Measurements from ENCODE around the gene RAB8B.
"Not testable (repeated sequence)": the region's sequence is repeated elsewhere in the genome, so short reads cannot be mapped to it uniquely, and the experiment has no call there.

Gene RAB8B

DNA sequence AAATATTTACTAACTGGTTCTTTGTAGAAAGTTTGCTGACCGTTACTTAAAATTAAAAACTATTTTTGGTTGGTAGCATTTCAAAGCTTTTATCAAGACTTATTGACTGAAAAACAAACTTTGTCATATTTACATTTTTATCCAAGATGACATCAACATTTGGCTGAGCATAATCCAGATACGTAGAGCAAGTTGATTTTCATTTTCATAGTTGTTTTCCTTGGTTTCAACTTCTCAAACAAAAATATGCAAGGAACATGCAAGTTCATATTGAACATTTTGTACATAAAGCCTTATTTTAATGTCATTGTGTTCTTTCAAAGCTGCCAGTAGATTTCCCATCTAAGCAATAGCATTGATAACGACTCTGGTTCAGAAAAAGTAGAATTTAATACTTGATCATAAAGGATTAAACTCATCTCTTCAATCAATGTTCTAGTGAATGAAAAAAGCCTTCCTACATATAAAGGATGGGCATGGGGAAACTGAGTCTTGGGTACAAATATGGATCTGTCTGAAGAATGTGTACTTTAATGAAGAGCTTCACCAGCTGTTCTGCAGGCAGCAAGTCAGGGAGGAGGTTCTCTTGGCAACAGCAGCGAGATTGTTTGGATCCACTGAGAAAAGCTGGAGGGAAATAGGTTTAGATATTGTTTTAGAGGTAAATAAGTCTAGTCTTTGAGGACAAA is 5.6 kb downstream of the RAB8B start:
- H3K4me3 ChIP-seq (ENCODE audit: low read depth, low read length): no peak overlapping the region
- no peaks in the 10 kb centered on the region for H3K36me3 ChIP-seq (ENCODE audit: control insufficient read depth, insufficient read depth, low read length)
- H3K4me1 ChIP-seq (ENCODE audit: control insufficient read depth, insufficient read depth, low read length): peaks cover 66% of the 10 kb centered on the region

DNA sequence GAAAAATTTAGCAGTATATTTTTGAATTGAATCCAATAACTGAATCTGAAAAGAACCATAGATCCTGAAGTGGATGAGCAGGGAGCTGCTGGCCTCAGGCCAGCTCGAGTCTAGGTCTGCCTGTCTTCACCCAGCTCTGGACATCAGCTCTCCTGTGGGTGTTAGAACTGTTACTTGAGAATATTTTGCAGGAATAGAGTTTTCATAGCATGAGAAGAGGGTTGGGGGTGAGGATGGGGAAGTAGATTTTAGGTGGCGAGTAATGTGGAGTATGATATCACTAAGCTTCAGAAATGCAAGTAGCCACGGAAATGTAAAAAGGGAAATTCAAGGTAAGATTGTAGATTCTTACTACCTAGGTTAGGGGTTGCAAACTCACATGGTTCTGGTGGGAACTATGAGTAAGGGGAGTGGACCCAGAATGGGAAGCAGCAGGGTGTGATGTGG is 6.2 kb downstream of the RAB8B start:
- H3K9me3 ChIP-seq (ENCODE audit: control insufficient read depth, insufficient read depth, low read length): no peaks in the 10 kb centered on the region
- H3K4me1 ChIP-seq (ENCODE audit: control insufficient read depth, insufficient read depth, low read length): peaks cover 62% of the 10 kb centered on the region
- H3K4me3 ChIP-seq (ENCODE audit: low read depth, low read length): no peak overlapping the region
- no peaks in the 10 kb centered on the region for H3K36me3 ChIP-seq (ENCODE audit: control insufficient read depth, insufficient read depth, low read length)
- no peak overlapping the region for H3K9ac ChIP-seq (ENCODE audit: low read depth, low read length)
- no peaks in the 10 kb centered on the region for H3K27me3 ChIP-seq (ENCODE audit: control insufficient read depth, insufficient read depth, low read length)
- H3K27ac ChIP-seq (ENCODE audit: low read depth, low read length): no peak overlapping the region

More for the DNA sequence above, 5.6 kb downstream of the RAB8B start:
- Histone ChIP-seq H3K9me3 (ENCODE audit: control insufficient read depth, insufficient read depth, low read length) (no peaks in the 10 kb centered on the region), H3K27ac (ENCODE audit: low read depth, low read length) (no peak overlapping the region), H3K9ac (ENCODE audit: low read depth, low read length) (no peak overlapping the region), H3K27me3 (ENCODE audit: control insufficient read depth, insufficient read depth, low read length) (no peaks in the 10 kb centered on the region)

DNA sequence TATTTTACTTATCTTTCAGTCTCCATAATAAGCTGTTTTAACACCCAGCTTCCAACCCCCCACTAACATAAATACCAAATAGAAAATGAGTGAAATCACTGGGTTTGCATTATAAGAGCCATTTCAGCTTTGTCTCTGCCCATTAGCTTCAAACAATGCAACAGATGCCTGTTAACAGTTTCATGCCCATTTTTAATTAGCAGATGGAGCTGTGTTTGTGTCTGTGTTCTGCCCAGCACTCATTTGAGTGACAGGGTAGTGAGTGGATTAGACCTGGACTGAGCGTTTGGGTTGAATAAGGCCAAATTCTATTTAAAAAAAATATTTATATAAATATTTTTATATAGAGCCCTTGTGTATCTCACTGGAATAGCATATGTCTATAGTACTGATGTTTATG is 7.4 kb downstream of the RAB8B start:
- no peaks in the 10 kb centered on the region for H3K27me3 ChIP-seq (ENCODE audit: control insufficient read depth, insufficient read depth, low read length)
- peaks cover 56% of the 10 kb centered on the region for H3K4me1 ChIP-seq (ENCODE audit: control insufficient read depth, insufficient read depth, low read length)
- H3K4me3 ChIP-seq (ENCODE audit: low read depth, low read length): no peak overlapping the region
- no peak overlapping the region for H3K27ac ChIP-seq (ENCODE audit: low read depth, low read length)
- no peak overlapping the region for H3K9ac ChIP-seq (ENCODE audit: low read depth, low read length)
- no peaks in the 10 kb centered on the region for H3K9me3 ChIP-seq (ENCODE audit: control insufficient read depth, insufficient read depth, low read length)
- no peaks in the 10 kb centered on the region for H3K36me3 ChIP-seq (ENCODE audit: control insufficient read depth, insufficient read depth, low read length)

DNA sequence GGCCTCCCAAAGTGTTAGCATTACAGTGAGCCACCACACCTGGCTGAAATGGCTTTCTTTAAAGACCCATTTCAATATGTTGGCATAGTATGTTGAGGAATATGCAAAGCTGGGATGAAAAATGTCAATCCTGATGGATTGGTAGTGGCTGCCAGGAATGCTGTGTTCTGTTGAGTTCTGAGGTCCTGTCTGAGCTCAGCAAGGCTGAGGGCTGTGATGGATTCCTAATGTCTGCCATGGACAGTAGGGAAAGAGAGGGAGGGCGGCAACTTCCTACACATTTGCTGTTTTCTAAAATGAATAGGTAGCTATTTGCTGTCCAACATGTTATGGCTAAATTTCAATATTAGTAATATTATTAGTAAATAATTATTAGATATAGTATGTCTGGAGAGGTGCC is 8.2 kb downstream of the RAB8B start:
- Histone ChIP-seq H3K27me3 (ENCODE audit: control insufficient read depth, insufficient read depth, low read length) (no peaks in the 10 kb centered on the region), H3K9me3 (ENCODE audit: control insufficient read depth, insufficient read depth, low read length) (no peaks in the 10 kb centered on the region), H3K27ac (ENCODE audit: low read depth, low read length) (peak overlapping the region; percentile 22), H3K9ac (ENCODE audit: low read depth, low read length) (no peak overlapping the region), H3K4me3 (ENCODE audit: low read depth, low read length) (no peak overlapping the region), H3K36me3 (ENCODE audit: control insufficient read depth, insufficient read depth, low read length) (no peaks in the 10 kb centered on the region), H3K4me1 (ENCODE audit: control insufficient read depth, insufficient read depth, low read length) (peaks cover 53% of the 10 kb centered on the region)

DNA sequence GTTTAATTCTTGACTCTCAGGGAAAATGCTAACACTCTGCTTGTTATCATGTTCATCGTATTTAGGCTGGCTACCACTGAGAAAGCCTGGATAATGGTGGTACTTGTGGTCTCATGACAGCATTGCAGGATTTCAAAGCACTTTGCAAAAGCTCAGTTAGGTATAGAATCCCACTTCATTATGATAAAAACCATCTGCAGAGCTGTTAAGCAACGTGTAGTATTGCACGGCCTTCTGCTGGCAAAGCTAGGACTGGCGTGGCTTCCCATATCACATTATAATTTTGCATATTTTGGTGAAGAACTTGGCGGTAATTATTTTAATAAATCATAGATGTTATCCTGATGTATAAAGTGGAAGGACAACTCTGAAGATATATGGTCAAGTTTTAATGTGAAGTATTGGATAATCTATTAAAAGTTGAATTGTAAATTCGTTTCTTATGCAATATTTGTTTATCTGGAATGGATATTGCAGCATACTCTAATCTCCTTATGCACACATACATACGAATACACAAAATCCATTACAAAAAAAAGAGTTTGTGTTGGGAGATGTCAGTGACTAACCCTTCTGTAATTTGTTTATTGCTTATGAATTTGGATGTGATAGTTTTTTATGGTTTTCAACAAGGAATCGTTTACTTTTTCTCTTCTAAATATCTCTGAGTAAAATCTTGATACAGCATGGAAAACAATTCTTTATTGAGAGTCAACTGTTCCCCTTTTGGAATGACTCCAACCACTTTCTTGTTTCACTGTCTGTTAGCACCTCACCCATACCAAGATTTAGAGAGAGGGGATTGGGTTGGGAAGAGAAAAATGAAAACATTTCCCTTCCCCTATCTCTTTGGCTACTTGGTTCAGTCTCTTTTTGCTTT is 9.2 kb downstream of the RAB8B start:
- H3K27me3 ChIP-seq (ENCODE audit: control insufficient read depth, insufficient read depth, low read length): no peaks in the 10 kb centered on the region
- H3K4me3 ChIP-seq (ENCODE audit: low read depth, low read length): no peak overlapping the region
- no peak overlapping the region for H3K9ac ChIP-seq (ENCODE audit: low read depth, low read length)
- H3K27ac ChIP-seq (ENCODE audit: low read depth, low read length): no peak overlapping the region
- H3K36me3 ChIP-seq (ENCODE audit: control insufficient read depth, insufficient read depth, low read length): no peaks in the 10 kb centered on the region
- H3K4me1 ChIP-seq (ENCODE audit: control insufficient read depth, insufficient read depth, low read length): peaks cover 53% of the 10 kb centered on the region
- no peaks in the 10 kb centered on the region for H3K9me3 ChIP-seq (ENCODE audit: control insufficient read depth, insufficient read depth, low read length)

DNA sequence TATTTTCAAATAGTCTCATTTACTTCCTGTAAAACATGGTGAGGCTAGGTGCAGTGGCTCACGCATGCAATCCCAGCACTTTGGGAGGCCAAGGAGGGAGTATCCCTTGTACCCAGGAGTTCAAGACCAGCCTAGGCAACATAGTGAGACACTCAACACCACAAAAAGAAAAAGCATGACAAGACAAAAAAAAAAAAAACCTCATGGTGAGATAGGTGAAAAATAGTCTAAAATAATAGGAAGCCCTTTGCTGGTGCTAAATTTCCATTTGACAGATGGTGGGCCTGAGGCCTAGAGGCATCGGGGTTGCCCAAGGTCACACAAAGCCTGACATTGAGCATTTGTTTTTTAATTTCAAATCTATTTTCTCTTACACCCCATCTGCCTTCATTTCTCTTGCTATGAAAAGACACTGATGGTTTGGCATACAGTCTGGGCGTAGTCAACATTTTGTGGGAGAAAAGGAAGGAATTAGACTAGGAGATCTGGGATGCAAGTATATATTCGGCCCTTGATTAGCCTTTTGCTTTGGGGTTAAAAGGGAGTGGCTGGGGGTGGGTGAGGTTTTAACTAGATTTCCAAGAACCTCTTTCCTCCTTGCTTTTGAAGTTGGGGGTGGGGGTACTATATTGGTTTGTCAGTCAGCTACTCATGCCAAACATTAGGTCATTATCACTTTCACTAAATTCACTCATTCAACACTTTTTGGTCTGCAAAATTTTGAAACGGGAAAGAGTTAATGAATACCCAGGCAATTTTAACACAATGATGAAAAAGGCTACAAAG is 11.3 kb downstream of the RAB8B start:
- Histone ChIP-seq H3K27me3 (ENCODE audit: control insufficient read depth, insufficient read depth, low read length) (no peaks in the 10 kb centered on the region), H3K9ac (ENCODE audit: low read depth, low read length) (no peak overlapping the region)

DNA sequence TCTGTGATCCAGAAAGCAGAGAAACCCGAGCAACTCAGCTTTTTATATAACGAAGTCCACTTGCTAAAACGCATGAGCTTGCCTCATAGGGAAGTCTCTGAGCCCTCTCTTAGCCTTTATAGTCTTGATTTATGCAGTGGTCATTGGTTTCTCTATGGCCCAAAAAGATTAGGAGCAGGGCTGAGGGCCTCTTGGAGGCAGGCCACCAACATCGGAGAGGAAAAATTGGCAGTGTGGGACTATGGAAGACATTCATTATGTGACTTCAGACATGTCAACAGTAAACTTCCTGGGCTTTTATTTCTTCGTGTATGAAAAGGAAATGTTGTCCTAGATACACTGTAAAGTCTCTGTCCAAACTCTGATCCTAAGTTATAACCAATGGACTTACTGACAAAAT is 13.5 kb downstream of the RAB8B start:
- H3K36me3 ChIP-seq (ENCODE audit: control insufficient read depth, insufficient read depth, low read length): no peaks in the 10 kb centered on the region
- H3K9ac ChIP-seq (ENCODE audit: low read depth, low read length): no peak overlapping the region
- no peaks in the 10 kb centered on the region for H3K9me3 ChIP-seq (ENCODE audit: control insufficient read depth, insufficient read depth, low read length)
- H3K4me1 ChIP-seq (ENCODE audit: control insufficient read depth, insufficient read depth, low read length): peaks cover 21% of the 10 kb centered on the region
- H3K27me3 ChIP-seq (ENCODE audit: control insufficient read depth, insufficient read depth, low read length): no peaks in the 10 kb centered on the region
- H3K4me3 ChIP-seq (ENCODE audit: low read depth, low read length): no peak overlapping the region
- no peak overlapping the region for H3K27ac ChIP-seq (ENCODE audit: low read depth, low read length)

More for the DNA sequence above, 11.3 kb downstream of the RAB8B start:
- Histone ChIP-seq H3K9me3 (ENCODE audit: control insufficient read depth, insufficient read depth, low read length) (no peaks in the 10 kb centered on the region), H3K27ac (ENCODE audit: low read depth, low read length) (no peak overlapping the region), H3K36me3 (ENCODE audit: control insufficient read depth, insufficient read depth, low read length) (no peaks in the 10 kb centered on the region), H3K4me3 (ENCODE audit: low read depth, low read length) (no peak overlapping the region), H3K4me1 (ENCODE audit: control insufficient read depth, insufficient read depth, low read length) (peaks cover 42% of the 10 kb centered on the region)

DNA sequence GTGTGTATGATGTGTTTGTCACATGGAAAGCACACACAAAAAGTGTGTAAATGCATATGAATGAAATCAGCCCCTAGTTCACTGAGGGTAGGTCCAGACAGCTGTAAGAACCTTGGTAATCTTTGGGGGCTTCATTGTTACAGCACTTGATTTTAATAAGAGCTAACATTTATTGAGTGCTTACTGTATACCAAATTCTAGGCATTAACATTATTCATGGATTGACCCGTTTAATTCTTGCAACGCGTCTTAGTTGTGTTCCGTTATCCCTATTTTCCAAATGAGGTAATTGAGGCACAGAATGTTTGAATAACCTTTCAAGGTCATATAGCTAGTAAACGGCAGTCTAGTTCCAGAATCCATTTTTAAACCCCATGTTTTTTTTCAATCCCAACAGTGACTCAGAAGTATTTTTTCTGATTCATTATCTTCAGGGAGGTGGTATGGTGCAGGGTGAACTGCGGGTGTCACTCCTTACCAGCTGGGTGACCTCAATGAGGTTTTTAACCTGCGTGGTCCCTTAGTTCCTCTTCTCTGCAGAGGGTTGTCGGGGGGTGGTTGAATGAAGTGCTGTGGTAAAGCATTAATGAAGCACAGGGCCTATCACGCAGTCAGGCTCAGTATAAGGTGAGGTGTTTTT is 14.2 kb downstream of the RAB8B start:
- no peak overlapping the region for H3K4me3 ChIP-seq (ENCODE audit: low read depth, low read length)
- peaks cover 14% of the 10 kb centered on the region for H3K4me1 ChIP-seq (ENCODE audit: control insufficient read depth, insufficient read depth, low read length)
- no peak overlapping the region for H3K27ac ChIP-seq (ENCODE audit: low read depth, low read length)
- no peaks in the 10 kb centered on the region for H3K9me3 ChIP-seq (ENCODE audit: control insufficient read depth, insufficient read depth, low read length)
- no peaks in the 10 kb centered on the region for H3K27me3 ChIP-seq (ENCODE audit: control insufficient read depth, insufficient read depth, low read length)
- H3K9ac ChIP-seq (ENCODE audit: low read depth, low read length): no peak overlapping the region
- H3K36me3 ChIP-seq (ENCODE audit: control insufficient read depth, insufficient read depth, low read length): no peaks in the 10 kb centered on the region

DNA sequence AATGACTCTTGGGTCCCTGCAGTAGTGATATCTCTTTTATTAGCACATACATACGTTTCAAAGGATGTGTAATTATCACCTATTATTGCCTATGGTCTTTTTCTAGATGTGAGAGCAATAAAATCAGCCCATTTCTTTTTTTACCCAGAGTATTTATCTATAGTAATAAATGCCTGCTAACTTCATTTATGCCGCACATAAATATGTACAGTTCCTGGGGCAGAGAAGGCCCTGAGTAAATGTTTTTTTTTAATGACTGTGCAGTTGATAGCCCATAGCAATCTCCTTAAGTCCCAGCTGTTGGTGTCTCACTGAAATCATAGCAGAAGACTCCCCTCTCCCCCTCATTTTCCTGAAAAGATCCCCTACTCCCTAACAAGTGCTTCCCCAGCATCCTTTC is 16.7 kb downstream of the RAB8B start:
- no peaks in the 10 kb centered on the region for H3K9me3 ChIP-seq (ENCODE audit: control insufficient read depth, insufficient read depth, low read length)
- H3K27me3 ChIP-seq (ENCODE audit: control insufficient read depth, insufficient read depth, low read length): no peaks in the 10 kb centered on the region
- no peak overlapping the region for H3K9ac ChIP-seq (ENCODE audit: low read depth, low read length)
- peaks cover 19% of the 10 kb centered on the region for H3K4me1 ChIP-seq (ENCODE audit: control insufficient read depth, insufficient read depth, low read length)
- H3K36me3 ChIP-seq (ENCODE audit: control insufficient read depth, insufficient read depth, low read length): no peaks in the 10 kb centered on the region
- no peak overlapping the region for H3K27ac ChIP-seq (ENCODE audit: low read depth, low read length)
- H3K4me3 ChIP-seq (ENCODE audit: low read depth, low read length): no peak overlapping the region

DNA sequence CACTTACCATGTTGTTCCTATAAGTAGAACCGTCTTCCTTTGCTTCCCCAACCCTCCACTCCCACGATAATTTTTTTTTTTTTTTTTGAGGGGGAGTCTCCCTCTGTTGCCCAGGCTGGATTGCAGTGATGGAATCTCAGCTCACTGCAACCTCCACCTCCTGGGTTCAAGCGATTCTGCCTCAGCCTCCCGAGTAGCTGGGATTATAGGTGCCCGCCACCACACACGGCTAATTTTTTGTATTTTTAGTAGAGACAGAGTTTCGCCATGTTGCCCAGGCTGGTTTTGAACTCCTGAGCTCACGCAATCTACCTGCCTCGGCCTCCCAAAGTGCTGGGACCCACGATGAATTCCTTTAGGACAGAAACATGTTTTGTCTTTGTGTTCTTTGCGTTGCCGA is 19.4 kb downstream of the RAB8B start:
- H3K9me3 ChIP-seq (ENCODE audit: control insufficient read depth, insufficient read depth, low read length); H3K4me3 ChIP-seq (ENCODE audit: low read depth, low read length); H3K27ac ChIP-seq (ENCODE audit: low read depth, low read length); H3K36me3 ChIP-seq (ENCODE audit: control insufficient read depth, insufficient read depth, low read length); H3K9ac ChIP-seq (ENCODE audit: low read depth, low read length); H3K27me3 ChIP-seq (ENCODE audit: control insufficient read depth, insufficient read depth, low read length): not testable (repeated sequence)
- peaks cover 22% of the 10 kb centered on the region for H3K4me1 ChIP-seq (ENCODE audit: control insufficient read depth, insufficient read depth, low read length)

All from HUES48 (cell line).